ENCODE data around the gene LTB4R. TPM values are rescaled to one million over a fixed set of nuclear protein-coding genes. Genes with fewer than 3 reads are reported as not detected.
"Not testable (repeated sequence)": the region's sequence is repeated elsewhere in the genome, so short reads cannot be mapped to it uniquely, and the experiment has no call there.

LTB4R gene
- total and polyA plus RNA-seq, 5 experiments from 2014 or later, result 3.4 to 10.1 (median 5.9) TPM

DNA sequence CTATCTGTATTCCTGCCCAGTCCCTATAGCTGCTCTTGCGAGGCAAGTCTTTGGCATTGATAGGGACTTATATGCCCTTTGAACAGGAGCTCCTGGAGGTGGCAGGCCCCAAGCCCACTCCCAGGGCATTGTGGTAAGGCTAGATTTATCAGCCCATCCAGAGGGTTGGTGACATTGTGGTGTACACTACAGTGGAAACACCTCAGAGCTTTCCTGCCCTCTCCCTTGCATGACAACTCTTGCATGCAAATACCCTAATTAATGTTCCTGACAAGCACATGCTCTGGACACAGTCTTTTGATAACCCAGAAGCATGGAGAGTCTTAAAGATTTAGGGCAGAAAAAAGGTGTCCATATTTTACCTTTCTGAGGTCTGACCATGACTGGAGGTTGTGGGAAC lies 29.3 kb downstream of the LTB4R start:
- DNase-seq, result no peak
- POLR2A ChIA-PET, result interaction anchor here (0.7 to 7.0 kb wide), 4 partner anchors 29 to 99 kb away, joined by 3 to 53 read pairs (median 4); partner anchors contain the start of genes CBLN3, KHNYN, LTB4R and RABGGTA
- H3K27ac Mint-ChIP-seq, result peak overlapping the region in 2 of 10 donors; percentile 59 to 93
- H3K36me3 Mint-ChIP-seq, result peaks cover 0 to 29% (median 7%) of the 10 kb centered on the region in 3 donors
- peak overlapping the region in 4 of 10 donors; percentile 88 to 98 (median 96) for H3K4me3 Mint-ChIP-seq
- ATAC-seq, result no peak
- no peaks in the 10 kb centered on the region for H3K9me3 Mint-ChIP-seq
- peaks cover 2 to 18% (median 11%) of the 10 kb centered on the region in 5 donors for H3K27me3 Mint-ChIP-seq
- H3K4me1 Mint-ChIP-seq, result peaks cover 9 to 29% (median 25%) of the 10 kb centered on the region in 4 donors

GRCh38 chr14:24342889-24343288 lies 31.6 kb downstream of the LTB4R start:
- Mint-ChIP-seq H3K36me3 (peaks cover 0 to 8% (median 0%) of the 10 kb centered on the region in 3 donors), H3K4me1 (peaks cover 8 to 20% (median 18%) of the 10 kb centered on the region in 4 donors), H3K27me3 (peaks cover 5 to 29% (median 13%) of the 10 kb centered on the region in 5 donors), H3K9me3 (no peaks in the 10 kb centered on the region), H3K27ac (no peak overlapping the region), H3K4me3 (no peak overlapping the region)
- POLR2A ChIA-PET, result interaction anchor here (7.0 kb wide), 1 partner anchor 88 kb away, joined by 53 read pairs; the partner anchor contains the start of genes CBLN3 and KHNYN
- ATAC-seq (no peak), DNase-seq (no peak)

GRCh38 chr14:24343795-24344660 lies 32.7 kb downstream of the LTB4R start:
- Mint-ChIP-seq H3K27me3 (peaks cover 8 to 30% (median 19%) of the 10 kb centered on the region in 5 donors), H3K27ac (no peak overlapping the region), H3K9me3 (no peaks in the 10 kb centered on the region), H3K4me3 (peak overlapping the region in 1 of 10 donors; percentile 34), H3K4me1 (peaks cover 5 to 10% (median 9%) of the 10 kb centered on the region in 4 donors), H3K36me3 (no peaks in the 10 kb centered on the region)
- DNase-seq (no peak), ATAC-seq (no peak)
- POLR2A ChIA-PET, result interaction anchor here (2.3 kb wide), 1 partner anchor 86 kb away, joined by 7 read pairs; the partner anchor contains the start of genes CBLN3 and KHNYN

DNA sequence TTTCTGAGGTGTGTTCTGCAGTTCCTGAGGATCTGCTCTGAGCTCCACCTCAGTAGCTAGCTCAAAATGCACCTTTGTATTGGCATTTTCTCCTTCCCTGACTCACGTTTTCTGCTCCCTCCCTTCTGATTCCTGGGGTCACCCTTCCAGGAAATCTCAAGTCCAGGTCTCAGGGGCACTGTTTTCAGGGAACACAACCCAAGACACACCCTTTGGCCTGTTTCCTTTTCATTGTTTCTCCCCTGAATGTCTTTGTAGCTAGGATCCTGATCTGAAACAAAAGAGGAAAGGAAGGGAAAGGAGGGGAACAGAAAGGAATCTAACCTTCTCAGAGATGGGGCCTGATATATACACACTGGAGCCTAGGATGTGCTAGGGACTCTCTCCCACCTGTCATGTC lies 35.8 kb downstream of the LTB4R start:
- H3K36me3 Mint-ChIP-seq, result no peaks in the 10 kb centered on the region
- H3K27ac Mint-ChIP-seq, result peak overlapping the region in 1 of 10 donors; percentile 34
- DNase-seq (no peak), ATAC-seq (no peak)
- H3K9me3 Mint-ChIP-seq, result no peaks in the 10 kb centered on the region
- H3K27me3 Mint-ChIP-seq, result peaks cover 27 to 58% (median 43%) of the 10 kb centered on the region in 5 donors
- no peak overlapping the region for H3K4me3 Mint-ChIP-seq
- no peaks in the 10 kb centered on the region for H3K4me1 Mint-ChIP-seq
- POLR2A ChIA-PET, result interaction anchor here (0.6 to 1.1 kb wide), 2 partner anchors 16 to 911 kb away, joined by 3 to 4 read pairs; no protein-coding TSS in a partner anchor

DNA sequence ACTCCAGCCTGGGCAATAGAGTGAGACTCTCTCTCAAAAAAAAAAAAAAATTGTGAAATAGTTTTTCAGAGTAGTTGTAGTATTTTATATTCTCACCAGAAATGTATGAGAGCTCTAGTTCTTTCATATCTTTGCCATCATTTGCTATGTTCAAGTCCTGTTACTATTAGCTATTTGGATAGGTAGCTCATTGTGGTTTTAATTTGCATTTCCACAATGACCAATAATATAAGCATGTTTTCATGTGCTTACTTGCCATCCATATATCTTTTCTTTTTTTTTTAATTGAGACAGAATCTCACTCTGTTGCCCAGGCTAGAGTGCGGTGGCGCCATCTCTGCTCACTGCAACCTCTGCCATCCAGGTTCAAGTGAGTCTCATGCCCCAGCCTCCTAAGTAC lies 36.9 kb downstream of the LTB4R start:
- Mint-ChIP-seq H3K36me3 (no peaks in the 10 kb centered on the region), H3K27me3 (peaks cover 32 to 65% (median 54%) of the 10 kb centered on the region in 5 donors), H3K27ac (no peak overlapping the region), H3K9me3 (no peaks in the 10 kb centered on the region), H3K4me3 (no peak overlapping the region), H3K4me1 (no peaks in the 10 kb centered on the region)
- POLR2A ChIA-PET, result no interaction called here
- no peak for ATAC-seq
- no peak for DNase-seq

DNA sequence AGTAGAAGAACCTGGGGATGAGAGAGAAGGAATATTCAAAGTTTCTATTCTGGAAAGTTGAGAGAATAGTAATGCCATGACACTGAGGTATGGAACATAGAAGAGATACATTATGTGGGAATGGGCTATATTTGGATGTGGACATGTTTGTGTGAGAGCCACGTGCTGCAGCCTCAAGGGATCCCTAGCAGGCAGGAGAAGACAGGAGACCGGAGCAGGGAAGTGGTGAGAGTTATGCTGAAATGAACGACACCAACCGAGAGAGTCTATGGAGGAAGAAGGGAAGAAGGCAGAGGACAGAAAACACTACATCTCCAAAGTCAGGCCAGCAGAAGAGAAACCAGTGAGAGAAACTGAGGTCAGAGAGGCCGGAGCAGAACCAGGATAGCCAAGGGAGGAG lies 38.4 kb downstream of the LTB4R start:
- Mint-ChIP-seq H3K4me3 (no peak overlapping the region), H3K4me1 (no peaks in the 10 kb centered on the region), H3K27ac (no peak overlapping the region), H3K36me3 (no peaks in the 10 kb centered on the region), H3K27me3 (peaks cover 32 to 64% (median 56%) of the 10 kb centered on the region in 5 donors), H3K9me3 (no peaks in the 10 kb centered on the region)
- DNase-seq, result no peak
- ATAC-seq, result no peak
- POLR2A ChIA-PET, result interaction anchor here (0.6 kb wide), 1 partner anchor 315 kb away, joined by 3 read pairs; no protein-coding TSS in a partner anchor

- Mint-ChIP-seq H3K4me1 (no peaks in the 10 kb centered on the region), H3K9me3 (no peaks in the 10 kb centered on the region), H3K27ac (no peak overlapping the region), H3K4me3 (no peak overlapping the region), H3K27me3 (peaks cover 27 to 57% (median 47%) of the 10 kb centered on the region in 5 donors), H3K36me3 (no peaks in the 10 kb centered on the region)
- ATAC-seq (no peak), DNase-seq (no peak)
- POLR2A ChIA-PET, result no interaction called here
These were observed 40.2 kb downstream of the LTB4R start for GRCh38 chr14:24351517-24351916.

- peaks cover 19 to 47% (median 43%) of the 10 kb centered on the region in 5 donors for H3K27me3 Mint-ChIP-seq
- H3K36me3 Mint-ChIP-seq, result no peaks in the 10 kb centered on the region
- POLR2A ChIA-PET, result no interaction called here
- H3K4me1 Mint-ChIP-seq, result no peaks in the 10 kb centered on the region
- no peaks in the 10 kb centered on the region for H3K9me3 Mint-ChIP-seq
- H3K27ac Mint-ChIP-seq, result no peak overlapping the region
- ATAC-seq, result no peak
- no peak overlapping the region for H3K4me3 Mint-ChIP-seq
- DNase-seq, result no peak
These were observed 42.5 kb downstream of the LTB4R start for GRCh38 chr14:24353559-24354481.

- H3K36me3 Mint-ChIP-seq, POLR2A ChIA-PET, ATAC-seq, DNase-seq, H3K4me3 Mint-ChIP-seq, H3K4me1 Mint-ChIP-seq, H3K27ac Mint-ChIP-seq, H3K9me3 Mint-ChIP-seq: not testable (repeated sequence)
- H3K27me3 Mint-ChIP-seq, result peaks cover 17 to 45% (median 38%) of the 10 kb centered on the region in 5 donors
These were observed 43.2 kb downstream of the LTB4R start for GRCh38 chr14:24354482-24354825.

DNA sequence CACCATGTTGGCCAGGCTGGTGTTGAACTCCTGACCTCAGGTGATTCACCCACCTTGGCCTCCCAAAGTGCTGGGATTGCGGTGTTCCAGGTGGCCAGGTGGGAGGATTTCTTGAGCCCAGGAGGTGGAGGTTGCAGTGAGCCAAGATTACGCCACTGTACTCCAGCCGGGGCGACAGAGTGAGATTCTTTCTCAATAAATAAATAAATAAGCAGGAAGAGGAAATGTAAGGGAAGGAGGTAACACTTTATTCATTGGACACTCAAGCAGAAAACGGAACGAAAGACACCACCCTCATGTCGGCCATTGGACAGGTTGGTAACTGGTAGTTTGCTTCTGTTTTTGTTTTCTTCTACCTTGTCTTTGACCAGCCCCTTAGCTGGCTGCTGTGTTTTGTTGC lies 43.7 kb downstream of the LTB4R start:
- H3K27me3 Mint-ChIP-seq, result peaks cover 11 to 41% (median 33%) of the 10 kb centered on the region in 5 donors
- POLR2A ChIA-PET, result no interaction called here
- H3K4me1 Mint-ChIP-seq, result no peaks in the 10 kb centered on the region
- no peak overlapping the region for H3K27ac Mint-ChIP-seq
- ATAC-seq (no peak), DNase-seq (no peak)
- H3K36me3 Mint-ChIP-seq, result peaks cover 0 to 3% (median 0%) of the 10 kb centered on the region in 3 donors
- H3K4me3 Mint-ChIP-seq, result no peak overlapping the region
- peaks cover 0 to 3% (median 0%) of the 10 kb centered on the region in 9 donors for H3K9me3 Mint-ChIP-seq

DNA sequence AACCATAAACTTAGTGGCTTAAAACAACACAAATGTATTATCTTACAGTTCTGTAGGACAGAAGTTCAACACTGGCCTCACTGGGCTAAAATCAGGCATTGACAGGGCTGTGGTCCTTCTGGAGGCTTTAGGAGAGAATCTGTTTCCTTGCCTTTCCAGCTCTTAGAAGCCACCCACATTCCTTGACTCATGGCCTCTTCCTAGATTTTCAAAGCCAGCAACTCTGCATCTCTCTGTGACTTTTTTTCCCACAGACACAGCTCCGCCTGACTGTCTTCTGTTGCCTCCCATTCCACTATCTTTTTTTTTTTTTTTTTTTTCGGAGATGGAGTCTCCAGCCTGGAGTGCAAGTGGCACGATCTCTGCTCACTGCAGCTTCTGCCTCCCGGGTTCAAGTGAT lies 44.9 kb downstream of the LTB4R start:
- peaks cover 0 to 8% (median 5%) of the 10 kb centered on the region in 3 donors for H3K36me3 Mint-ChIP-seq
- peaks cover 0 to 12% (median 0%) of the 10 kb centered on the region in 9 donors for H3K9me3 Mint-ChIP-seq
- H3K27me3 Mint-ChIP-seq, result peaks cover 7 to 30% (median 25%) of the 10 kb centered on the region in 5 donors
- DNase-seq (no peak), ATAC-seq (no peak)
- H3K4me3 Mint-ChIP-seq, result no peak overlapping the region
- POLR2A ChIA-PET, result no interaction called here
- no peaks in the 10 kb centered on the region for H3K4me1 Mint-ChIP-seq
- no peak overlapping the region for H3K27ac Mint-ChIP-seq

- no peak for ATAC-seq
These were observed 49.0 kb downstream of the LTB4R start for GRCh38 chr14:24360281-24360680.

More at GRCh38 chr14:24360281-24360680, 49.0 kb downstream of the LTB4R start:
- Mint-ChIP-seq H3K4me1 (peaks cover 0 to 3% (median 1%) of the 10 kb centered on the region in 4 donors), H3K9me3 (peaks cover 0 to 12% (median 0%) of the 10 kb centered on the region in 9 donors), H3K4me3 (no peak overlapping the region), H3K27ac (no peak overlapping the region), H3K27me3 (peaks cover 7 to 28% (median 22%) of the 10 kb centered on the region in 5 donors), H3K36me3 (peaks cover 0 to 8% (median 5%) of the 10 kb centered on the region in 3 donors)
- DNase-seq, result no peak
- POLR2A ChIA-PET, result no interaction called here

All from naive thymus-derived CD8-positive, alpha-beta T cell (primary cell).